GM12872 (cell line): Measurements from ENCODE around the gene IQCK.

Source experiments
- TF ChIP-seq, protein P1 (sequence below): IDR thresholded peaks from 3 replicates; pipeline ENCODE4 v1.5.1; 2011; ENCODE audit warnings: low read depth, mild to moderate bottlenecking, low read length, moderate library complexity; ENCODE audit not compliant: insufficient read depth

IQCK gene

DNA sequence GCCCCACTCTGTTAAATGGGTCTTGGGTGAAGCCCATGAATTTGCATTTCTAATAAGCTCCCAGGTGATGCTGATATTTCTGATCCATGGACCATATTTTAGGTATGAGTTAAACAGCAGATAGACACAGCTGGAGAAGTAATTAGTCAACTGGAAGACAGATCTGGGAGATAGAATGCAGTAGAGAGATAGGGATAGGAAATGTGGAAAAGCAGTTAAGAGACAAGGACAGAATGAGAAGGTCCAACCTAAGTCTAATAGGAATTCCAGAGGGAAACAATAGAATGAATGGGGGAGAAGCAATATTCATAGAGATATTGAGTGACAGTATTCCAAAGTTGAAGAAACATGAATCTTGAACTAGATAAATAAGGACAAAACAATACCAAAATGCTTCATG, 94.9 kb downstream of the IQCK start:
- TF ChIP-seq, protein P1, sequence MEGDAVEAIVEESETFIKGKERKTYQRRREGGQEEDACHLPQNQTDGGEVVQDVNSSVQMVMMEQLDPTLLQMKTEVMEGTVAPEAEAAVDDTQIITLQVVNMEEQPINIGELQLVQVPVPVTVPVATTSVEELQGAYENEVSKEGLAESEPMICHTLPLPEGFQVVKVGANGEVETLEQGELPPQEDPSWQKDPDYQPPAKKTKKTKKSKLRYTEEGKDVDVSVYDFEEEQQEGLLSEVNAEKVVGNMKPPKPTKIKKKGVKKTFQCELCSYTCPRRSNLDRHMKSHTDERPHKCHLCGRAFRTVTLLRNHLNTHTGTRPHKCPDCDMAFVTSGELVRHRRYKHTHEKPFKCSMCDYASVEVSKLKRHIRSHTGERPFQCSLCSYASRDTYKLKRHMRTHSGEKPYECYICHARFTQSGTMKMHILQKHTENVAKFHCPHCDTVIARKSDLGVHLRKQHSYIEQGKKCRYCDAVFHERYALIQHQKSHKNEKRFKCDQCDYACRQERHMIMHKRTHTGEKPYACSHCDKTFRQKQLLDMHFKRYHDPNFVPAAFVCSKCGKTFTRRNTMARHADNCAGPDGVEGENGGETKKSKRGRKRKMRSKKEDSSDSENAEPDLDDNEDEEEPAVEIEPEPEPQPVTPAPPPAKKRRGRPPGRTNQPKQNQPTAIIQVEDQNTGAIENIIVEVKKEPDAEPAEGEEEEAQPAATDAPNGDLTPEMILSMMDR: no peak

DNA sequence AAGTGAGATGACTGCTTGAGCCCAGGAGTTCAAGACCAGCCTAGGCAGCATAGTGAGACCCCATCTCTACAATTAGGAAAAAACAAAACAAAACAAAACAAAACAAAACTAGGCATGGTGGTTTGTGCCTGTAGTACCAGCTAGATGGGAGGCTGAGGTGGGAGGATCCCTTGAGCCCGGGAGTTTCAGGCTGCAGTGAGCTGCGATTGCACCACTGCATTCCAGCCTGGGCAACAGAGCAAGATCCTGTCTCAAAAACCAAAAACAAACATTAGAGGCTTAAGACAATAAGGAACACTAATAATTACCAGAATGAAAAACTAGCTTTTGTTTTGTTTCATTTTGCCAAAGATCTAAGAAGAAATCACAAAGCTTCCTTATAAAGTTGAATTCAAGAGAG, 97.3 kb downstream of the IQCK start:
- TF ChIP-seq, protein P1: no peak

DNA sequence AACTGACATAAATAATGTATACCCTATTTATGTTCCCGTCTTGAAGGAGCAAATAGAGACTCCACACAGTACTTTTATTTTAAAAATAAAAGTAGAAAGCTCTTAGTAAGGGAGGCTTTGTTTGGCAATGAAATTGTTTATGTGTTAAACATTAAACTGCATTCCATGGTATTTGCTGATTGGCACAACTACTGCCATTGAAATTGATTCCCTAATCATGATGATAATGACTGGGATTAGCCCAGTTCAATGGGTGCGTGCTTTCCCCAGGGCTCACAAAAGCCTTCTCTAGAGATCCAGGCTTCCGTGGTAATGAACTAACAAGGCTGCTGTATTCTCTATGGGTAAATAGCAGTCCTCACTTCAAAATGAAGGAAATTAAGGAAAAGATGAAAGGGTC, 99.1 kb downstream of the IQCK start:
- TF ChIP-seq, protein P1: no peak

DNA sequence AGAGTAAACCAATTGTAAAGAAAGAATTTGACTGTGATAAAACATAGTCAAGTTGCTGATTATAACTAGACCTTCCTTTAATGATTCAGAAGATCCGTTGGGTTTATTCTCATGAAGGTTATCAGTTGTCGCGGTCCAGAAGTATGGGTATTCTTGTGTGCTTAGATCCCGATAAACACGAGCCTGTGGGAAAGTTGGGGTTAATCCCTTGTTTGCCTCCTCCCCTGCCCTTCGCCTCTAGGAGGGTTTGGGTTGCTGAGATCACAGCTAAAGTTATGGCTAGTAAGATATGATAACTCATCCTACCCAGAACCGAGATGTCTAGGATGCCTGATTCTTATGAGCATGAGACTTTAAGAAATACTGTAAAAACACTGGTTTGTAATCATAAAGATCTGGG, 99.8 kb downstream of the IQCK start:
- TF ChIP-seq, protein P1: no peak

DNA sequence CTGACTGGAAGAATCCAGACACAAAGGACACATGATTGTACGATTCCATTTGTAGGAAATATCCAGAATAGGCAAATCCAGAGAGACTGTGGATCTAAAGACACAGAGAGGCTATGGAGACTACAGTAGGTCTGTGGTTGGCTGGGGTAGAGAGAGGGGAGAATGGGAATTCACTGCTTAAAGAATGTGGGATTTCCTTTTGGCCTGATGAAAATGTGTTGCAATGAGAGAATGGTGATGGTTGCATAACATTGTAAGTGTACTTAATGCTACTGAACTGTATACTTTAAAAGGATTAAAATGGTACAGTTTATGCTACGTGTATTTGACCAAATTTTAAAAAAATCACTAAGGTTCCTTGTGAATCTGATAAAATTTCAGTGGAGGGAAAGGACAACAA, 104.5 kb downstream of the IQCK start:
- TF ChIP-seq, protein P1: no peak

DNA sequence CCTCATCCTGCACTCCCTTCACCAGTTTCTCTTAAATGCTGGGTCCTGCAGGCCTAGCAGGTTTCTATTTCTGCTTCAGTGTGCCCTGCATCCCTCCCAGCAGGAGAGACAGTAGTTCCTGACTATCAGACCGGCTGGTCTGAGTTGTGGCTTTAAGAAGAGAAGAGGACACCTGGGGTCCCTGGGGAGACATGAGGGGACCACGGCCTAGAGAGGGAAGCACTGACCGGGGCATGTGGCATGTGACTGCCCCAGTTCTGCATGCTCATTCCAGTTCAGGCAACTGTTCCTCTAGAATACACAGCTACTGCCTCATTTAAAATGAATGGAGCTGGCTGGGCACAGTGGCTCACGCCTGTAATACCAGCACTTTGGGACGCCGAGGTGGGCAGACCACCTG, 105.3 kb downstream of the IQCK start:
- TF ChIP-seq, protein P1: no peak

DNA sequence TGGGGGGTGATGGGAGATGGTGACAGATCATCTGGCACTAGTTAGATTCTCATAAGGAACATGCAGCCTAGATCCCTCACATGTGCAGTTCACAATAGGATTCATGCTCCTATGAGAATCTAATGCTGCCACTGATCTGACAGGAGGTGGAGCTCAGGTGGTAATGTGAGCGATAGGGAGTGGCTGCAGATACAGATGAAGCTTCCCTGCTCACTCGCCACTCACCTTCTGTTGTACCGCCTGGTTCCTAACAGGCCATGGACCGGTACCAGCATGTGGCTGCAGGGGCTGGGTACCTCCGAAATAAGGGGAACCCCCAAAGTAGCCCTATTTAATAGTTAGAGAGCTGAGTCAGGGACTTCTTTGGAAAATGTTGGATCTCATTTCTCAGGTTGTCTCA, 106.1 kb downstream of the IQCK start:
- TF ChIP-seq, protein P1: no peak
